GM23248 (cell line): ENCODE measurements around the gene PLPP6.

ENCODE experiments used
- EZH2 ChIP-seq: fragments of 200-600 bp; sonication (generic); IDR thresholded peaks from 2 replicates; pipeline ENCODE4 v1.6.1; 2018; ENCODE audit warnings: antibody characterized with exemption, mild to moderate bottlenecking; ENCODE audit not compliant: insufficient read depth, poor library complexity, severe bottlenecking
- EZH2phosphoT487 ChIP-seq: fragments of 200-600 bp; sonication (generic); IDR thresholded peaks from 2 replicates; pipeline ENCODE4 v1.6.1; 2018; ENCODE audit warnings: antibody characterized with exemption, moderate library complexity, mild to moderate bottlenecking, low read depth; ENCODE audit not compliant: insufficient read depth

- no peak for TF ChIP-seq EZH2phosphoT487
- TF ChIP-seq EZH2: no peak
Measured at GRCh38 chr9:4657426-4658159, 4.5 kb upstream of the PLPP6 start.
